ENCODE results near the gene APLF. TPM values are rescaled to one million over a fixed set of nuclear protein-coding genes. Genes with fewer than 3 reads are reported as not detected.

APLF gene
- total RNA-seq, 4 donors from 2014 or later = 11.3 to 25.9 (median 17.1) TPM

GRCh38 chr2:68627615-68628014, 160.2 kb downstream of the APLF start:
- H3K9me3 ChIP-seq = no peaks in the 10 kb centered on the region
- H3K27me3 ChIP-seq = no peaks in the 10 kb centered on the region
- H3K4me3 ChIP-seq = no peak overlapping the region
- no peak for TF ChIP-seq POLR2A (IDR thresholded peaks at IDR 0.05)
- no peak for TF ChIP-seq CTCF (IDR thresholded peaks at IDR 0.05)
- intact Hi-C loops (cut with DNase I; ENCODE audit: low total_unique reads) = no loop called here
- DNase-seq = no peak
- no peak overlapping the region for H3K27ac ChIP-seq
- no peaks in the 10 kb centered on the region for H3K4me1 ChIP-seq
- no peaks in the 10 kb centered on the region for H3K36me3 ChIP-seq

Other genes starting within 250 kb of the APLF start
- 10 to 100 TPM in 3 of 4 donors, 1 to 10 TPM in 1; 9.7 to 67.9 (median 56.0) TPM for gene PPP3R1, start 215.1 kb upstream of the APLF start, total RNA-seq
- 10 to 100 TPM; 30.2 to 58.1 (median 40.6) TPM for gene CNRIP1, start 147.6 kb upstream of the APLF start, total RNA-seq
- gene PLEK, start 102.3 kb upstream of the APLF start, total RNA-seq = 1 to 10 TPM in 3 of 4 donors, under 1 TPM in 1; under 0.01 to 7.5 (median 3.4) TPM
- gene FBXO48, start 291 bp upstream of the APLF start, total RNA-seq = 1 to 10 TPM in 2 of 4 donors, under 1 TPM in 1, not detected in 1; 0.55 to 6.8 (median 1.5) TPM
- gene PROKR1, start 176.0 kb downstream of the APLF start, total RNA-seq = under 1 TPM in 1 of 4 donors, not detected in 3; 0.27 TPM